ENCODE results near the gene BMP4. TPM values are rescaled to one million over a fixed set of nuclear protein-coding genes. Genes with fewer than 3 reads are reported as not detected.

BMP4 gene
- total and polyA plus RNA-seq, 2 of the 13 experiments (the other 11 are each of a cell fraction or from before 2014, with no cell fraction given), result 56.4 to 169 TPM

- TF ChIP-seq PAXIP1 (CRISPR knock-in tag; conservative IDR thresholded peaks at IDR 0.05) (peak; percentile 22; the same call in 1 of the 2 replicates), SRSF9 (IDR thresholded peaks at IDR 0.05; ENCODE audit: borderline replicate concordance, insufficient read depth, low read depth, low read length, poor library complexity, severe bottlenecking) (no peak), RXRB (CRISPR knock-in tag; IDR thresholded peaks at IDR 0.05; ENCODE audit: borderline replicate concordance) (peak; percentile 80; the same call in 1 of the 2 replicates), ZBTB37 (CRISPR knock-in tag; IDR thresholded peaks at IDR 0.05) (no peak), RBAK (CRISPR knock-in tag; IDR thresholded peaks at IDR 0.05) (no peak), KLF13 (CRISPR knock-in tag; IDR thresholded peaks at IDR 0.05) (no peak), ZKSCAN8 (CRISPR knock-in tag; IDR thresholded peaks at IDR 0.05; ENCODE audit: borderline replicate concordance) (no peak), TFDP2 (CRISPR knock-in tag; IDR thresholded peaks at IDR 0.05) (no peak), SOX13 (IDR thresholded peaks at IDR 0.05) (no peak), SOX13 (CRISPR knock-in tag; conservative IDR thresholded peaks at IDR 0.05 in 1 of 2, IDR thresholded peaks at IDR 0.05 in 1 of 2) (peak in 1 of 2 experiments; percentile 42; a peak in 1 of 4 replicates), FLYWCH1 (CRISPR knock-in tag; IDR thresholded peaks at IDR 0.05) (no peak), SKI (IDR thresholded peaks at IDR 0.05; ENCODE audit: partially characterized antibody) (peak; percentile 99), ZSCAN5A (CRISPR knock-in tag; IDR thresholded peaks at IDR 0.05; ENCODE audit: borderline replicate concordance) (no peak), SKIL (CRISPR knock-in tag; IDR thresholded peaks at IDR 0.05; ENCODE audit: borderline replicate concordance) (peak; percentile 25; the same call in 1 of the 2 replicates), ZNF670 (CRISPR knock-in tag; IDR thresholded peaks at IDR 0.05; ENCODE audit: borderline replicate concordance) (no peak), HNF4A (CRISPR knock-in tag; IDR thresholded peaks at IDR 0.05) (peak; percentile 66)
Observed at GRCh38 chr14:53908416-53908815, 48.2 kb downstream of the BMP4 start (continued).

All from HepG2 (cell line).